Measurements from ENCODE around the gene MARF1. TPM values are rescaled to one million over a fixed set of nuclear protein-coding genes. Genes with fewer than 3 reads are reported as not detected.
"Not testable (repeated sequence)": the region's sequence is repeated elsewhere in the genome, so short reads cannot be mapped to it uniquely, and the experiment has no call there.

Gene MARF1
- total RNA-seq, 1 experiment from 2014 or later = 51.5 TPM

GRCh38 chr16:15547768-15548096 is 95.2 kb downstream of the MARF1 start:
- DNase-seq (ENCODE audit: low read depth, low spot score) = no peak
- in situ Hi-C loops (cut with HindIII; ENCODE audit: low pct_unique_long_range_greater_than_20kb, low sequenced_read_pairs) (no loop called here), intact Hi-C loops (cut with micrococcal nuclease; ENCODE audit: unreplicated experiment) (no loop called here)
- no peak for ATAC-seq
- CTCF ChIA-PET = no interaction called here
- TF ChIP-seq TCF7L2 (IDR thresholded peaks at IDR 0.05; ENCODE audit: low read depth, low read length) = no peak
- TF ChIP-seq REST (IDR thresholded peaks at IDR 0.05; ENCODE audit: insufficient read depth in 1 of 2, low read depth in 2 of 2, low read length in 1 of 2) = no peak
- TF ChIP-seq CTCF (IDR thresholded peaks at IDR 0.05) = no peak
- TF ChIP-seq POLR2AphosphoS5 (IDR thresholded peaks at IDR 0.05; ENCODE audit: low read depth, low read length) = no peak
- no peak for TF ChIP-seq SIN3A (IDR thresholded peaks at IDR 0.05; ENCODE audit: borderline replicate concordance, insufficient read depth, low read depth, low read length)
- POLR2A ChIA-PET = interaction anchor here (0.5 kb wide), 1 partner anchor 31 kb away, joined by 4 read pairs; no protein-coding TSS in a partner anchor
- Histone ChIP-seq H3K4me1 (ENCODE audit: control insufficient read depth, insufficient read depth, low read length) (no peaks in the 10 kb centered on the region; the same call in 1 of the 2 replicates), H3K9me3 (ENCODE audit: control insufficient read depth, insufficient read depth, low read depth, low read length) (peaks cover under 1% of the 10 kb centered on the region; the same call in 1 of the 2 replicates), H3K36me3 (ENCODE audit: control insufficient read depth, insufficient read depth, low read length) (no peaks in the 10 kb centered on the region), H3K4me3 (ENCODE audit: low read depth in 2 of 2, low read length in 2 of 2) (no peak overlapping the region), H3K27ac (ENCODE audit: low read length) (no peak overlapping the region), H3K27me3 (ENCODE audit: control insufficient read depth, insufficient read depth, low read length) (no peaks in the 10 kb centered on the region)
- BruUV-seq (replicated peaks) = no TSS peak

GRCh38 chr16:15547072-15547767 is 95.7 kb downstream of the MARF1 start:
- BruUV-seq (replicated peaks); intact Hi-C loops (cut with micrococcal nuclease; ENCODE audit: unreplicated experiment); H3K27me3 ChIP-seq (ENCODE audit: control insufficient read depth, insufficient read depth, low read length); CTCF ChIA-PET; H3K9me3 ChIP-seq (ENCODE audit: control insufficient read depth, insufficient read depth, low read depth, low read length); H3K36me3 ChIP-seq (ENCODE audit: control insufficient read depth, insufficient read depth, low read length); ATAC-seq; H3K27ac ChIP-seq (ENCODE audit: low read length); H3K4me1 ChIP-seq (ENCODE audit: control insufficient read depth, insufficient read depth, low read length); DNase-seq (ENCODE audit: low read depth, low spot score); in situ Hi-C loops (cut with HindIII; ENCODE audit: low pct_unique_long_range_greater_than_20kb, low sequenced_read_pairs); H3K4me3 ChIP-seq (ENCODE audit: low read depth in 2 of 2, low read length in 2 of 2): not testable (repeated sequence)
- POLR2A ChIA-PET = interaction anchor here (0.6 kb wide), 1 partner anchor 17 kb away, joined by 3 read pairs; no protein-coding TSS in a partner anchor

GRCh38 chr16:15545544-15545943 is 97.4 kb downstream of the MARF1 start:
- ChIA-PET CTCF (no interaction called here), POLR2A (no interaction called here)
- Histone ChIP-seq H3K27me3 (ENCODE audit: control insufficient read depth, insufficient read depth, low read length) (no peaks in the 10 kb centered on the region), H3K9me3 (ENCODE audit: control insufficient read depth, insufficient read depth, low read depth, low read length) (peaks cover 4% of the 10 kb centered on the region; the same call in 1 of the 2 replicates), H3K4me1 (ENCODE audit: control insufficient read depth, insufficient read depth, low read length) (no peaks in the 10 kb centered on the region; the same call in 1 of the 2 replicates), H3K27ac (ENCODE audit: low read length) (no peak overlapping the region), H3K36me3 (ENCODE audit: control insufficient read depth, insufficient read depth, low read length) (no peaks in the 10 kb centered on the region), H3K4me3 (ENCODE audit: low read depth in 2 of 2, low read length in 2 of 2) (no peak overlapping the region)
- in situ Hi-C loops (cut with HindIII; ENCODE audit: low pct_unique_long_range_greater_than_20kb, low sequenced_read_pairs) (no loop called here), intact Hi-C loops (cut with micrococcal nuclease; ENCODE audit: unreplicated experiment) (no loop called here)
- BruUV-seq (replicated peaks) = no TSS peak
- DNase-seq (ENCODE audit: low read depth, low spot score) = no peak
- TF ChIP-seq REST (IDR thresholded peaks at IDR 0.05; ENCODE audit: insufficient read depth in 1 of 2, low read depth in 2 of 2, low read length in 1 of 2) (no peak), SIN3A (IDR thresholded peaks at IDR 0.05; ENCODE audit: borderline replicate concordance, insufficient read depth, low read depth, low read length) (no peak), TCF7L2 (IDR thresholded peaks at IDR 0.05; ENCODE audit: low read depth, low read length) (no peak), CTCF (IDR thresholded peaks at IDR 0.05) (no peak), POLR2AphosphoS5 (IDR thresholded peaks at IDR 0.05; ENCODE audit: low read depth, low read length) (no peak)
- no peak for ATAC-seq
